Stimulated activated CD8-positive, alpha-beta memory T cell treated with anti-CD3 and anti-CD28 coated beads, Interleukin-4, amount 100 ng/mL, for 4 hours (primary cell): ENCODE measurements around the gene NFYC.

Source experiments
- DNase-seq, 2 donors: peaks; one replicate each; pipeline ENCODE4 v3.0.0-alpha.2; 2020; ENCODE audit warnings: low read depth in 2 of 2, low spot score in 1 of 2

Gene NFYC

GRCh38 chr1:40818264-40818961 is 126.9 kb downstream of the NFYC start:
- DNase-seq = peak; percentile 64 to 71

DNA sequence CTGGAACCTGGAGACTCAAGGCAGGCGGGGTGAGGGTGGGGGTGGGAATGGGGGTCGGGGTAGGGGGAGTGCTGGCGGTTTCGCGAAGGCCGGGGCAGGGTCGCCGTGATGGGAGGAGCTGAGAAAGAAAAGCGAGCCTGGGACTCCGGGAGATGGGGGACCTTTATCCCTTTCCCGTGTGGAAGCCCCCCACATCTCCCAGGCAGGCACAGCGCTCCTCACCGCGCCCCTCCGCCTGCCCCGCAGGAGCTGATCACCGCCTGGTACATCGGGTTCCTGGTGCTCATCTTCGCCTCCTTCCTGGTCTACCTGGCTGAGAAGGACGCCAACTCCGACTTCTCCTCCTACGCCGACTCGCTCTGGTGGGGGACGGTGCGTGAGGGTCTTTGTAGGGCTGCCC is 127.6 kb downstream of the NFYC start:
- DNase-seq = no peak

- no peak for DNase-seq
Observed at GRCh38 chr1:40820251-40820797, 128.8 kb downstream of the NFYC start.
